Urothelium cell line (cell line): Measurements from ENCODE around the gene ZC3H6.
A peak's percentile ranks its signal among the peaks of the same experiment; 100 is the strongest.
"Not testable (repeated sequence)": the region's sequence is repeated elsewhere in the genome, so short reads cannot be mapped to it uniquely, and the experiment has no call there.

ENCODE experiments used
- DNase-seq: peaks from one replicate; pipeline ENCODE4 v3.0.0; 2011; ENCODE audit warnings: low spot score, mixed read lengths
- FAIRE-seq: peaks from 2 replicates; lab custom pipeline; 2011; peaks lifted over from hg19 to GRCh38; lab: Jason Lieb, UNC

The ZC3H6 gene

DNA sequence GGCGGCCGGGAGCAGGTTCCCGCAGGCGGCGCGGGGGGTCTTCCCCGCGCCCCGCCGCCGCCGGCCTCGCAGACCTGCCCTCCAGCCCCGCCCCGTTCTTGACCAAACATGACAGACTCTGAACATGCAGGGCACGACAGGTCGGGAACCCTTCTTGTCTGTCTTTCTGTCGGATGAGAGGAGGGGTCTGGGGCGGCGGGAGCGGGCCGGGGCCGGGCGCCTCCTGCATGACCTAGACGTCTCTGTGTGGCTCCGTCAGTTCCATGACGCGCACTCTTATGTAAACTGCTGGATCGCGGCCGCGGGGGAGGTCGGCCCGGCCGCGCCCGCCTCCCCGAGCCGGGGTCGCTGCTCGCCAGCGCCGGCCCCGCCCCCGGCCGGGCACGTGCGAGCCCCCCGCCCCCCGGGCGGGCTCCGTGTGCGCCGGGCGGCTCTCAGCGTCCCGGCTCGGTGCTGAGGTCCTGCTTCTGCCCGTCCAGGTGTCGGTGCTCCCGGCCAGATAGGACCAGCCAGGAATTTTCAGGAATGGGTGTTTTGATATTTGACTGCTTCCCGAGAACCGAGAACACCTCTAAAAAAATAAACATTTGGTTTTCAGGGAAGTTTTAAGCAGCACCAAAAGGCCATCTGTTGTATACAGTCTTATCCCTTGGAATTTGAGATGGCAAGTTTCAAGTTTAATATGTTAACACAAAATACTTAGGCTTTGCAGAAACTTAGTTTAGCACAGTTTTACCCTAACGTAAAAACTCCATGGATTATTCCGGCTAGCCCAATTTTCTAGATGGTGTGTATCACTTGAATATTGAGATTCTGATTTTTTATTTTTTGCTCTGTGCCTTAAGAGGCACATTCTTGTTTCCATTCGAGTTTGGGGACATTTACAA lies 733 bp downstream of the ZC3H6 start:
- FAIRE-seq (peak; percentile 32), DNase-seq (peak; percentile 93)

DNA sequence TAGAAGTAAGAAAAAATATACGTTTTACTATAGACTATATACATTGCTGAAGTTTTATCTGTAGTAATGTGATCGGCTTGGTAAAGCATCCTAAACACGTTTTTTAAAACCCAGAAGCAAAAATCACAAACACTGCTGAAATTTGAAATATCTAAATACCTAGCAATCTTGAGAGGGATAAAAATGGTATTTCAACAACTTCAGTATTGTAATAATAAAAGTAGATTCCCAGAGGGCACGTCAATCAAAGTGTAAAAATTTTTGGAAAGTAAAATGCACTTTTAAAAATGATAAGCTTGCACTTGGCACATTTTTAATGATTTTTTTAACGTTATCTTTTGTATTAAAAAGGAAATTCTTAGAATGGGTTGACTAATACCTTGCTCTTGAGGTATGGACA lies 1.6 kb downstream of the ZC3H6 start:
- FAIRE-seq, result no peak
- DNase-seq, result no peak

DNA sequence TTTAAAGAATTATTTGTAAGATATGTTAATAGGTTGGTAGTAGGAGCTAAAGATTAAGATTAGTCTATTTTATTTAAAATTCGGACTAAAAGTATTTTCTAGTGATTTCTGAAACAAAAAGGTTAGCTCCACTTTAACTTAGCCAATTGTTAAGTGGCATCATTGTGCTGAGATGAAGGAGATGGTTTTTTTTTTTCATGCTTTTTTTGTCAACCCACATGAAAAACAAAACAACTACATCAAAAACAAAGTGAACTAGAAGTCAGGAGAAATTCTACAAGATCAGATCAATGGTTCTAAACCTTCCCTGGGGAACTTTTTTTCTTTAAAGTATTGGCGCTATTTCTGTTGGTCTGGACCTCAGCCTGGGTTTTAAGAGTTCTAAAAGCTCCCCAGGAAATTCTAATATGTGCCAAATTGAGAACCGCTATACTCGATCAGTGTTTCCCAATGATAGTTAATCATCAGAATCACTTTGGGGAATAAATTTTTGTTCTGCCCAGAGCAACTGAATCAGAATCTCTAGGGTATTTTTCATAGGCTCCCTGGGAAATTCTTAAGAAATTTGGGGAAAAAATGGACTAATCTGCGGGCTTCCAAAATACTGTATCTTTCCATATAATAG lies 2.3 kb downstream of the ZC3H6 start:
- no peak for FAIRE-seq
- DNase-seq, result no peak

DNA sequence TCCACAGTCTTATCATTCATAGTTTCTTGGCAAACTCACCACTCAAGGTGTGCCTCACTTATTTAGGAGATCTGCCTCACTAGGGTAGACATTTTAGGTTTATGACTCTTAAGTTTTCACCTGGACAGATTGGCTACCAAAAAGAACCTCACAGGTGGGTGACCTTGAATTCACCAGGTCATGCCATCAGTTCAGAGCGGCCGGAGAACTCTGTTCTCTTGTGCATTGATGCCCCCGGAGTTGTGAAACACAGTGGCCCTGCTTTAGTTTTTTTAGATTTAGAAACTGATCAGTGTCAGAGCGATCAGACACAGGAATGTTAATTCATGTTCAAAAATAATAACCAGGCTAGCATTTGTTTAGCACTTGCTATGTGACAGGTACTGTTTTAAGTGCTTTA lies 6.7 kb downstream of the ZC3H6 start:
- DNase-seq, FAIRE-seq: not testable (repeated sequence)

DNA sequence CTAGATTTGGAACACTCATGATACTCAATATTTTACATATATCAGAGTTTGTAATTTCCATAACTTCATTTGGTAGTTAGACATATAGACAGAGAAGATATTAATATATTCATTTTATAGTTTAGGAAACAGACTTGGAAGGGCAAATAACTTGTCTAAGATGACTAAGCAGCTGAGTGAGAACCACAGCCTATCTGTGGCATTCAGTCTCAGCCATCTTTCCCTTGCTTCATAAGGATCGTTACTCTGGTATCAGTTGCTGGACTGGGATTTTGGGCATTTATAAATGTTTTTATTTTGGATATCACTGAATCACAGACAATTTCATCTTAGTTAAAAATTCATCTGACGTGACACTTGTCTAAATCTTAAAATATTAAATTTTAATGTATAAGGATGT lies 8.1 kb downstream of the ZC3H6 start:
- DNase-seq, FAIRE-seq: not testable (repeated sequence)

DNA sequence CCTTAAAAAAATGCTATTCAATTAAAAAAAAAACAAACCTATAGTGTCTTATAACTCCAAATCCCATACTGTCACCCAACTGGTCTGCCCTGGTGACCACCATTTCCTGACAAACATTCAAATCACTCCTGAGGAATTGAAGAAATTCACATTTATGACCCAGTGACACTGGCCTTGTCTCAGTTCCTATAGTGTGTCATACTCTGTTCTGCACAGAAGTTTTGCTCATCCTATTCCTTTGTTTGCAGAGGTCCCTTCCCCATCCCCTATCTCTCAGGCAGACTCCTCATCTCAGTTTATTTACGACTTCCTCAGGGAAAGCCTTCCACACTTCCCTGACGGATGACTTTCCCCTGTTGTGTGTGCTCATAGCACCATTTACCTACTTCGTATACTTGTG lies 14.7 kb downstream of the ZC3H6 start:
- FAIRE-seq (no peak), DNase-seq (no peak)

GRCh38 chr2:112290648-112291047 lies 15.3 kb downstream of the ZC3H6 start:
- DNase-seq, result no peak
- no peak for FAIRE-seq

DNA sequence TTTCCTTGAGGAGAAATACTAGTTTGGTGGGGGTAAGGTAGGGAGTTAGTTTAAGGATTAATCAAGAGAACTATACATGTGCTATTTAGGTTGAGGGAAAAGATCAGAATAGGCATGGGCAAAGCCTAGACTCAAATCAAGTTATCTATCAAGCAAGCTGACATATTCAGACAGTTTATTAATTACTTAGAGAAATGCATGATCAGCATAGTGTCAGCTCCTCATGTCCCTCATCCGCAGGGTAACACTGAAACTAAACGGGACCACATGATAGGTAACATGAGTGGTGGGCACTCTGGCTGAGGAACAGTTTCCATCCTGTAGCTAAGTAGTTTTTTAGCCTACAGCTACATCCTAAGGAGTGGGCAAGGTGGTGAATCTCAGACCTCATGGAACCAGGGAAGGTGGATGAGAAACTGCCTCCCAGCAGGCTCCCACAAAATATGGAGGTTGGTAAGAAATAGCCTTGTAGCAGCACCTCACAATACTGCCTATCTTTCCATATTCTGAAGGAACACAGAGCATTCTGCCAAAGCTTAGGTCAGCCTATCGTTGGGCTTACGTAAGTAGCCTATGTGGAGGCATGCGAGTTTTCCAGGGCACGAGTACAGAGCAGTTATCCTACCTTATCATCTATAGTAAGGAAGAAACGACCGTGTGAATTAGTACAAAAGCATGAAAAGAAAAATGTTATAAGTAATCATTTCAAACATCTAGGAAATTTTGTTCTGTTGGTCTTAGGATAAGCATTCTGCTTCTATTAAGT lies 18.4 kb downstream of the ZC3H6 start:
- DNase-seq (no peak), FAIRE-seq (no peak)

DNA sequence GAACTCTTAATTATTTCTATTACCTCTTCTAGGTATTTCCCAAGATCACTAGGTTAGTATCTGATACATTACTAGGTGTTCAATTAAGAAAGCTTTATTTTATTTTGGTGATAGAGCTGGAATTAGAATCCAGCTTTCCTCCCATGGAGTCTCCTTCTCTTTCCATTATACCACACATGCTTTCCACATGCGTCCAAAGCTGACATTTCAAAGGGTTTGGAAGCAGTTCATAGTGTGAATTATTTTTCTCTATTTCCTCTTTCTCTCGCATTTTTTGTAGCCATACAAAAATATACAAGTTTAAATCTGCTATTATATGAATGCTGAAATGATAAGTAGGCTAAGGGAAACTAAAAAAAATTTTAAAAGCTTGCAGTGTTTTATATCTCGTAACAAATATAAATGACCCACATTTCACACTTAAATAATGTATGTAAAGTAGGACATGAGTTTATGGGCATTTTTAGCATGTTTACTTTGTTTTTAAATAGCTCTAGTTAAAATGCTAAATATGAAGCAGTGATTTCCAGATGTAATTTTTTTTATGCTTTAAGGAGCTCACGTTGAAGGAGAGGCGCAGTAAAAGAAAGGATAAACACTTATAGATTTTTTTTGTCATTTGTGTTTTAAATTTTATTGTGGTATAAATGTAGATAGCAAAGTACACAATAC lies 20.1 kb downstream of the ZC3H6 start:
- FAIRE-seq (no peak), DNase-seq (no peak)

- no peak for FAIRE-seq
- DNase-seq, result no peak
These were observed 21.0 kb downstream of the ZC3H6 start for GRCh38 chr2:112296407-112296806.

DNA sequence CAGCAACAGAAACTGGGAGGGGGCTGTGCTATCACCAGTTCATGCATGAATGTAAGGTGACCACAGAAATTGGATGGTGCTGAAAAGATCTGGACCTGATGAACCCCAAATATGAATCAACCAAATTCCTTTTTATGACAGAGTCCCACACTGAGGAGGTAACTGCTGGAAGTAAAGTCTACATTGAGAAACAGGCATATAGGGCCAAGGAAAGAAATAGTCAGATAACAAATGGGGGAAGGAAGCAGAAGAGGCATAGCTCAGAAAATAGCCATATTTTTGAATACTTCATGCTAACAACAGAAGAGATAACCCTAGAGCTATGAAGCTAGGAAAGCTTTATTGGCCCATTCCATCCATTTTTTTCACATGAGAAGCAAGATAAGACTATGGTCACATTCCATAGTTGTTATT lies 25.8 kb downstream of the ZC3H6 start:
- FAIRE-seq, result no peak

GRCh38 chr2:112301973-112302372 lies 26.6 kb downstream of the ZC3H6 start:
- FAIRE-seq, result no peak

More for the DNA sequence above, 25.8 kb downstream of the ZC3H6 start:
- no peak for DNase-seq

DNA sequence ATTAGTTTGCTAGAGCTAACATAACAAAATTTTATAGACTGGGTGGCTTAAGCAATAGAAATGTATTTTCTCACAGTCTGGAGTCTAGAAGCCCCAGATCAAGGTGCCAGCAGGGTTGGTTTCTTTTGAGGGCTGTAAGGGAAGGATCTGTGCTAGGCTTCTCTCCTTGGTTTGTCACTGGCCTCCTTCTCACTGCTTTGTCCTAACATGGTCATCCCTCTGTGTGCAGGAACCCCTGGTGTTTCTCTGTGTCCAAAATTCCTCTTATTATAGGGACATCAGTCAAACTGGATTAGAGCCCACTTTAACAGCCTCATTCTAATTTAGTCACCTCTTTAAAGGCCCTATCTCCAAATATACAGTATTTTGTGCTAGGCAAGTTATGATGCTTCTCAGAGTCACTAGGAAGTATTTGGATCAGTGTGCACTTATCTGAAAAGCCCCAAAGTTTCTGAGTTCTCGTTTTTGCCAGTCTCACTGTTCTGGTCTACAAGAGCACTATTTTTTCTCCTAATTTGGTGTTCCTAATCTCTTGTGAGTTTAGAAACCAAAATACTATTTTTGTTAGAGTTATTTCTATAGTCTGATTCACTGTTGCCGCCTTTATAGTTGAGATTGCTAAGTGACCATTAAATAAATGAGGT lies 29.0 kb downstream of the ZC3H6 start:
- FAIRE-seq, result no peak

More at GRCh38 chr2:112301973-112302372, 26.6 kb downstream of the ZC3H6 start:
- no peak for DNase-seq

DNA sequence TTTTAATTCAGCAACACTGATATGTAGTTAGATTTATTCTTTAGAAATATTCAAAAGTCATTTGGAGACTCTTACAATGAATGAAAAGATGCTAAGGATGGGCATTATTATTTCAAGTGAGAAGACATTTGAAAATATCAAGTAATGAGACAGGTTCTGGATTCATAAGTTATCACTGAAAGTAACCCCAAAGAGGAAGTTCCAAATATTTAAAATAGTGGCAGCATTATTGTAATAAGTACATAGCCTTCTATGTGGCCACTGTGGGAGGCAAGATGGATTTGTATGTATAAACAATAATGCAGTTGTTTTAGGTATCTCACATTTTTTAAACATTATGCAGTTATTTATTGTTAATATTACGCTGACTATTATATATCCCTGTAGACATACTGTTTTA lies 29.7 kb downstream of the ZC3H6 start:
- DNase-seq, result no peak
- FAIRE-seq, result no peak

More for the DNA sequence above, 29.0 kb downstream of the ZC3H6 start:
- no peak for DNase-seq

DNA sequence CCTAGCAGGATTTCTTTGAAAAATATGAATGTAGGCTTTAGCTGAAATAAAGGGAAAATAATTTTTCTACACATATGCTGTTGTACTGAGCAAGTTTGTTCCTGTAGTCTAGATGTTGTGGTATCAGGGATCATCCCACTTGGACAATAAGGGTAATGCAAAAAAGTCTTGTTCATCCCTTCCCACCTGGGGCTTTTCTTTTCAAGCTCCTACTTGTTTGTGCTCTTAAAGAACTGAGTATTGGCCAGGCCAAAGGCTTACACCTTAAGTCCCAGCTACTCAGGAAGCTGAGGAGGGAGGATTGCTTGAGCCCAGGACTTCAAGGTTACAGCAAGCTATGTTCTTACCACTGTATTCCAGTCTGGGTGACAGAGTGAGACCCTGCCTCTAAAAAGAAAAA lies 35.5 kb downstream of the ZC3H6 start:
- FAIRE-seq (no peak), DNase-seq (no peak)

GRCh38 chr2:112311932-112312331 lies 36.5 kb downstream of the ZC3H6 start:
- FAIRE-seq (no peak), DNase-seq (no peak)

GRCh38 chr2:112312821-112313220 lies 37.4 kb downstream of the ZC3H6 start:
- DNase-seq (no peak), FAIRE-seq (no peak)

DNA sequence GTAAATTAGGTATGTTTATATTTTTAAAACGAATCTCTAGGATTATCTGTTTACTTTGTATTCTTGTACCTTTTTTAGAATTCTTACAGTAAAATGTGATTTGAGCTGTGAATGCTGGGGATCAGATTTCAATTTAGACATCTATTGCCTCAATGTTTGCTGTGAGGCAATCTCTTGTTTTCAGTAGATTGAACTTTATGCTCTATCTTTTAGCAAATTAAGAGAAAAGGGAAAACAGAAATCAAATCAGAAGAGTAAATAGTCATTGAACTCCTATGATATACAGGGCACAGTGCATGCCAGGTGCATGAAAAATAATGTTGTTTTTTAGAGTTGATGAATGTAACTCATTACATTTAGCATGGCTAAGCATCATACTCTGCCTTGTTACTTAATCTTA lies 39.5 kb downstream of the ZC3H6 start:
- FAIRE-seq (no peak), DNase-seq (no peak)

- DNase-seq (no peak), FAIRE-seq (no peak)
These were observed 42.1 kb downstream of the ZC3H6 start for GRCh38 chr2:112317303-112318158.
